Measurements from ENCODE around the gene TBK1.

The TBK1 gene

GRCh38 chr12:64550755-64551154 is 98.8 kb downstream of the TBK1 start:
- no peak for DNase-seq

DNA sequence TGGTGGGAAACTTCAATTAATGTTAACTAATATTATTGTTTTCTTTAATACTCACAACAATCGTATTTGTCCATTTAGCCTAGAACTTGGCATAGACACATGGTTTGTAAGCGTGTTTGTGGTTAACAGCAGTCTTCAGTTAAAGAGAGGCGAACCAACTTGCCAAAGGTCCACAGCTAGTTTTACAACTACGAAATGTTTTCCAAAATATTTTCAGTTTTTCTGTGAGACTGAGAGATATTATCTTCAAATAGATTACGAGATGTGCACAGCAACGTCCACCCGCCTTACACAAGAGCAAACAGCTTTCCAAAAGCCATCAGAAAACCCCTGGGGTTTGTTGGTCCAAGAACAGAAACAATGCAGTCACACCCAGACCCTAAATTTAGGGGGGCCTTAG is 99.8 kb downstream of the TBK1 start:
- DNase-seq = no peak
